Natural killer cell (primary cell): ENCODE data around the gene ATF7. TPM values are rescaled to one million over a fixed set of nuclear protein-coding genes. Genes with fewer than 3 reads are reported as not detected.

Experiments used
- ATAC-seq, 3 donors: fragments of 150-1000 bp in 2 of 3; fragments of 200-7000 bp in 1 of 3; cut with Tn5 transposase; 1 replicate in 1 of 3; 2 replicates in 2 of 3; pipeline ENCODE4 v1.10.0; 2021; ENCODE audit warnings: mild to moderate bottlenecking in 2 of 3, moderate library complexity in 2 of 3
- DNase-seq, 2 donors: peaks; one replicate each; pipeline versions ENCODE4 v3.0.0 to v3.0.0-alpha.2; 2013 to 2021; ENCODE audit warnings: mixed read lengths in 1 of 2
- H3K27ac ChIP-seq: one replicate; pipeline ENCODE4 v1.5.1; 2013; ENCODE audit warnings: mild to moderate bottlenecking, low read length
- H3K27me3 ChIP-seq: one replicate; pipeline ENCODE4 v1.6.1; 2013; ENCODE audit warnings: low read length; ENCODE audit not compliant: control insufficient read depth, insufficient read depth
- H3K36me3 ChIP-seq: one replicate; pipeline ENCODE4 v1.6.1; 2013; ENCODE audit warnings: low read length; ENCODE audit not compliant: control insufficient read depth, insufficient read depth
- H3K4me1 ChIP-seq: one replicate; pipeline ENCODE4 v1.6.1; 2013; ENCODE audit warnings: low read length; ENCODE audit not compliant: control insufficient read depth, insufficient read depth
- H3K4me3 ChIP-seq: one replicate; pipeline ENCODE4 v1.5.1; 2013; ENCODE audit warnings: low read length
- H3K9me3 ChIP-seq: one replicate; pipeline ENCODE4 v1.6.1; 2013; ENCODE audit warnings: low read length; ENCODE audit not compliant: control insufficient read depth, insufficient read depth
- H3K27ac Mint-ChIP-seq, 2 donors: one replicate each; pipeline ENCODE4 v1.8.0; 2022; ENCODE audit warnings: mild to moderate bottlenecking in 2 of 2, mixed read lengths in 2 of 2, moderate library complexity in 1 of 2
- H3K27me3 Mint-ChIP-seq, 2 donors: one replicate each; pipeline ENCODE4 v1.8.0; 2022; ENCODE audit warnings: low read depth in 2 of 2, mixed read lengths in 2 of 2
- H3K36me3 Mint-ChIP-seq: one replicate; pipeline ENCODE4 v1.8.0; 2022; ENCODE audit warnings: mixed read lengths
- H3K4me1 Mint-ChIP-seq, 2 donors: one replicate each; pipeline ENCODE4 v1.8.0; 2022; ENCODE audit warnings: mixed read lengths in 2 of 2
- H3K4me3 Mint-ChIP-seq: one replicate; pipeline ENCODE4 v1.8.0; 2022; ENCODE audit warnings: mild to moderate bottlenecking, moderate library complexity, mixed read lengths
- H3K9me3 Mint-ChIP-seq, 2 donors: one replicate each; pipeline ENCODE4 v1.8.0; 2022; ENCODE audit warnings: mixed read lengths in 2 of 2
- CTCF ChIP-seq: fragments of 200-600 bp; IDR thresholded peaks from one replicate; pipeline ENCODE4 v1.8.0; 2022; ENCODE audit warnings: antibody characterized with exemption
- WGBS: methylation state at CpG from one replicate; pipeline ENCODE4 v1.1.7; 2013; ENCODE audit warnings: missing lambda C conversion rate; ENCODE audit not compliant: insufficient coverage; 5-methylcytosine and 5-hydroxymethylcytosine counted together
- intact Hi-C: fragments of 100-400 bp; cut with micrococcal nuclease; formaldehyde crosslinking; loops from one replicate; pipeline ENCODE4 v1.14.2; 2022
- total RNA-seq, 4 donors: library from RNA; stranded (reverse); fragments of 120-200 nt in 1 of 4; gene quantifications; one replicate each; pipeline versions ENCODE4 v1.2.3 to v1.2.4, GENCODE V29; 2013 to 2022

Gene ATF7
- total RNA-seq, 3 donors from 2014 or later (not counting 1 experiment from before 2014, with no cell fraction given) = 32.3 to 42.3 (median 34.9) TPM

GRCh38 chr12:53474077-53474476 lies 152.1 kb downstream of the ATF7 start:
- Mint-ChIP-seq H3K36me3 (peaks cover 12% of the 10 kb centered on the region), H3K4me3 (no peak overlapping the region), H3K27ac (peak overlapping the region; percentile 43 to 67), H3K4me1 (peaks cover 41 to 43% of the 10 kb centered on the region in 2 donors), H3K9me3 (no peaks in the 10 kb centered on the region), H3K27me3 (no peaks in the 10 kb centered on the region)
- no peak overlapping the region for H3K4me3 ChIP-seq
- DNase-seq = no peak
- intact Hi-C loops = no loop called here
- peaks cover 88% of the 10 kb centered on the region for H3K36me3 ChIP-seq
- ATAC-seq = no peak
- H3K27ac ChIP-seq = no peak overlapping the region
- no peak for TF ChIP-seq CTCF
- no peaks in the 10 kb centered on the region for H3K4me1 ChIP-seq
- no peaks in the 10 kb centered on the region for H3K27me3 ChIP-seq
- H3K9me3 ChIP-seq = no peaks in the 10 kb centered on the region
- WGBS = 69% methylated on average over 2 of the region's 2 CpGs

GRCh38 chr12:53472056-53472582 lies 154.1 kb downstream of the ATF7 start:
- H3K36me3 ChIP-seq = peaks cover 92% of the 10 kb centered on the region
- DNase-seq = no peak
- no peak overlapping the region for H3K4me3 ChIP-seq
- Mint-ChIP-seq H3K27ac (peak overlapping the region; percentile 54 to 74), H3K4me3 (no peak overlapping the region), H3K9me3 (no peaks in the 10 kb centered on the region), H3K36me3 (peaks cover 26% of the 10 kb centered on the region), H3K4me1 (peaks cover 38 to 51% of the 10 kb centered on the region in 2 donors), H3K27me3 (no peaks in the 10 kb centered on the region)
- intact Hi-C loops = no loop called here
- no peak for TF ChIP-seq CTCF
- no peaks in the 10 kb centered on the region for H3K9me3 ChIP-seq
- WGBS = no CpG with 5 or more reads among the region's 1 CpG
- H3K4me1 ChIP-seq = no peaks in the 10 kb centered on the region
- no peaks in the 10 kb centered on the region for H3K27me3 ChIP-seq
- no peak overlapping the region for H3K27ac ChIP-seq
- no peak for ATAC-seq

GRCh38 chr12:53468282-53468681 lies 157.9 kb downstream of the ATF7 start:
- WGBS = 100% methylated on average over 1 of the region's 1 CpG
- no peak for ATAC-seq
- Mint-ChIP-seq H3K4me3 (no peak overlapping the region), H3K27ac (peak overlapping the region in 1 of 2 donors; percentile 67), H3K36me3 (peaks cover 46% of the 10 kb centered on the region), H3K9me3 (no peaks in the 10 kb centered on the region), H3K27me3 (no peaks in the 10 kb centered on the region), H3K4me1 (peaks cover 35 to 42% of the 10 kb centered on the region in 2 donors)
- DNase-seq = no peak
- intact Hi-C loops = no loop called here
- Histone ChIP-seq H3K27me3 (no peaks in the 10 kb centered on the region), H3K4me1 (no peaks in the 10 kb centered on the region), H3K4me3 (no peak overlapping the region), H3K9me3 (no peaks in the 10 kb centered on the region), H3K36me3 (peaks cover 92% of the 10 kb centered on the region), H3K27ac (no peak overlapping the region)
- TF ChIP-seq CTCF = no peak

- Histone ChIP-seq H3K9me3 (no peaks in the 10 kb centered on the region), H3K4me1 (no peaks in the 10 kb centered on the region), H3K27me3 (no peaks in the 10 kb centered on the region), H3K27ac (no peak overlapping the region), H3K4me3 (no peak overlapping the region), H3K36me3 (peaks cover 94% of the 10 kb centered on the region)
- TF ChIP-seq CTCF = no peak
- no peak for ATAC-seq
- WGBS = 100% methylated on average over 2 of the region's 2 CpGs
- peaks cover 35 to 42% of the 10 kb centered on the region in 2 donors for H3K4me1 Mint-ChIP-seq
- peaks cover 47% of the 10 kb centered on the region for H3K36me3 Mint-ChIP-seq
- H3K27ac Mint-ChIP-seq = peak overlapping the region in 1 of 2 donors; percentile 67
- no peaks in the 10 kb centered on the region for H3K9me3 Mint-ChIP-seq
- H3K27me3 Mint-ChIP-seq = no peaks in the 10 kb centered on the region
- intact Hi-C loops = no loop called here
- H3K4me3 Mint-ChIP-seq = no peak overlapping the region
- DNase-seq = no peak
These were observed 158.3 kb downstream of the ATF7 start for GRCh38 chr12:53467880-53468279.
